Measurements from ENCODE around the gene FNBP1L.

FNBP1L gene

DNA sequence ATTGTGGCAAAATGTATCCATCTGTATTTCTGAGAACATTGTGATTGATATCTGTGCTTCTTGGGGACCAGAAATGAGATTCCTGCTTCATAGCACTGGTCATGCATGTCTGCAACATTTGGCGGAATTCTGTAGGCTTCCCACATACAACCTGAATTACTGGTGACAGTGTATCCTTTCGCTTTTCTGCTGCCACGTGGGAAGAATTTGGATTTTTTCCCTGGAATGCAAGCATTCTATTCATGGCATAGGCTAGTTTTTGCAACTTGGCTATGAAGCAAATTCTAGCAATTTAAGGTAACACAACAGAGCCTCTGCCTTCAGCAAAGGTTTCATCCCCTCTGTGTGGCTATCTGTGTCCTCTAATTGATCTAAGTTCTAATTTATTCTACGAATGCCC lies 147.8 kb downstream of the FNBP1L start:
- DNase-seq: no peak

DNA sequence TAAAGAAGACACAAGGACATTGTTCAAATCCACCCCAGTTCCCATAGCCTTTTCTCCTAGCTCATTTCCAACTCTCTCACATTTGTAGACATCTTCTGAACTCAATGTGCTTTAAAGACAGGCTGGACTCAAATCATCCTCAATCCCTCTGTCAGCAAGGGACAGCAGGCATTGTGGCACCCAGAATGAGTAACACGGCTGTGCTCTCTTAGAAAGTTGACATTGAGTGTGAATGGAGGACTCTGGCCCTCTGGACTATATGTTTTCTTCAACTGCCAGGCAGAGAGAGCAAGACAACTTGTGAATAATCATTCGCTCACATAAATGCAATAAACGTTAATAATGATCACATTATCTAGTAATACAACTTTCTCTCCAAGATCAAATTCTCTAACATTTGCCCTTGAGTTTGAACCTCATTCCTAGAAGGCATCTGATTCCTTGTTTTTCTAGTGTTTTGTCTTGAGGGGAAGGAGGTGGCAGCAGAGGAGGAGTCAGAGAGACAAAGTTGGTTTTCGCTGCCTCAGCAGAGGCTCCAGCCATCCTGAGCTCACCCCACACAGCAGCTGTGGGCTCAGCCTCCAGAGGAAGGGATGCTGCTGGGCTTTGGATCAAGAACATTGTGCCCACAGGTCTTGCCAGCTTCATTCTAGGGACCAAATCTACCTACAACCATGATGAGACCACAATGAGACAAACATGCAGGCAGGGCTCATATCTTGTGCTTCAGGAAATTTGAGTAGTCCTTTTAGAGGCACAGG lies 148.6 kb downstream of the FNBP1L start:
- no peak for DNase-seq

DNA sequence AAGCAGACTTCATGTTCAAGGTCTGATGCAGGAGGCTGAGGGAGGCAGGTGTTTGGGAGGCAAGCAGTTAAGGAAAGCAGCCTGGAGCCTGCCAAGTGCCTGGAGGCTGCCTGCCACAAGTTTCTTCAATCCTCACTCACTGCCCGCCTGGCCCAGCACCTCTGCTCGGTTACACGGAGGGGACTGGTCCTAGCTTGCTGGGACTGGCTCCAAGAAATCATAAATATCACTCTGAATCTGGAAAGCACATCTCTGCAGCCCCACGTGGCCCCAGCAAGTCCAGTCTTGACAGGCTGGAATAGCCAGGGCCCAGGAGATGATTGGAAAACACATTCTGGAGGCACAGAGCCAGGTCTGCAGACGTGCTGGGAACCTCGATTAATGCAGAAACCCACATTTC lies 149.8 kb downstream of the FNBP1L start:
- no peak for DNase-seq

DNA sequence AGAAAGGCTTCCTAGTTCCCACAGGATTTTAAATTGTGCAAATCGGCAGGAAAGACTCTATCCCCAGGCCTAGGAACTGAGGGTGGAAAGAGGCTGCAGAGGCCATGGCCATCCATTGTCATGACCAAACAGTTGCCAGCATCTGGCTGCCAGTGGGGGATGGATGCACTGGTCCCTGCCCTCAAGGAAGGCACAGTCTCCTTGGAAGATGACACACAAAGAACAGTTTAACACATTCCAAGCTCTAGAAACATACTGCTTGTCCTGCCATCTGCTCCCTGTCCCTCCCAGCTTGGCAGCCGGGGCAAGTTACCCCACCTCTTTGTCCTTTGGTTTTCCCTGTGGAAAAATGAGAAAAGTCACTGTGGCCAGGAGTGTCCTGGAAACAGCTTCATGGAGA lies 150.5 kb downstream of the FNBP1L start:
- no peak for DNase-seq

DNA sequence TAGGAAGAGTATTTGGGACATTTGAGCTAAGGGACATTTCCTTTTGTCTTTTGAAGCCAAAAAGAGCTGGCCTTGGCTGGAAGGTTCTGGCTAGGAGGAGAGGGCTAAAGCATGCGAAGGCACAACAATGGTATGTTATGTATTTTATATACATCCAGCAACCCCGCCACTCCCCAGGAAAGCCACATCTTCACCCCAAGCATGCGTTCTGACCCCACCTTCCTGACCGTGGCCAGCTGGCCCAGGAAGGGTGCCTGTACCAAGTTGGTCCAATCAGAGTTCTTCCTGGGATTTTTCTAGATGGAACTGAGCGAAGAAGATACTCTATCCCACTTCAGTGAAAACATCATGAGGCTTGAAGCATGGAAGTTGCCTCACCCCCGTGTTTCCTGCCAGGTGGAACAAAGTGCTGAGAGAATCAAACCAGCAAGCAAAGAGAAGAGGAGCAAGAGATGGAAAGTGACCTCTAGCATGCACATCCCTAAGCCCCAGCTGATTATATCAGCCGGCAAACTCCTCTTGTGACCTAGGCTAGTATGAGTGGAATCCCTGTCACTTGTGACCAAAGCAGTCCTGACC lies 151.0 kb downstream of the FNBP1L start:
- DNase-seq: no peak

DNA sequence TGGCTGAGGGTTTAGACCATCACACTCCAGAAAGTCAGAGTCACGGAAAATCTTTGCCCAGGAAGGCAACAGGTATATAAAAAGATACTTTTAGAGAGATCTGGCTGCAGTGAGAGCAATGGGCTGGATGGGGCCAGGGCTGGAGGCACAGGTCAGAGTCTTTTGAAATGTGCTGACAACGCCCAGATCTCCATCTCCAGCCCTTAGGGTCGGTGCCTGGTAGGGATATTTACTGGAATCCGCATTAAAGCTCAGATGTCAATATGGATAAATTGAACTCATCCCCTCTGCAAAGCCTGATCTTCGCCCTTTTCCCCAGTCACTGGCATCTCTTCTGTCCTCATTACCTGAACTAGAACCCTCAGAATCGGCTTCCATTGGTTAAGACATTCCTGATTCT lies 151.6 kb downstream of the FNBP1L start:
- no peak for DNase-seq

DNA sequence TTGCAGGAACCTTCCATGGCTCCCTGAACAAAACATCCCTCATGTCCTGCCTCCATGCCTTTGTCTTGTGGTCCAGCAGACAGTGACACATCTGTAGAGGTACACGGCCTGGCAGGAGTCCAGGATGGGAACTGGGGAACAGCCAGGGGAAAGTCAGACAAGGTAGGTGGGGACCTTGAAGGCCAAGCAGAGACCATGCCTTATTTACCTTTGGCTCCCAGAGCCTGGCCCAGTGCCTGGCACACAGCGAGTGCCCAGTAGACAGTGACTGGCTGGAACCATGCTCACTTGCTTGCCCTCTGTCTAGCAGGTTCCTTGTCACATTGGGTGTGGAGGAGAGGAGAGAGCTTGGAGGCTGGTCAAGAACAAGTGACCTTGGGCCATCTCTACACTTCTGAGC lies 152.7 kb downstream of the FNBP1L start:
- DNase-seq: no peak

DNA sequence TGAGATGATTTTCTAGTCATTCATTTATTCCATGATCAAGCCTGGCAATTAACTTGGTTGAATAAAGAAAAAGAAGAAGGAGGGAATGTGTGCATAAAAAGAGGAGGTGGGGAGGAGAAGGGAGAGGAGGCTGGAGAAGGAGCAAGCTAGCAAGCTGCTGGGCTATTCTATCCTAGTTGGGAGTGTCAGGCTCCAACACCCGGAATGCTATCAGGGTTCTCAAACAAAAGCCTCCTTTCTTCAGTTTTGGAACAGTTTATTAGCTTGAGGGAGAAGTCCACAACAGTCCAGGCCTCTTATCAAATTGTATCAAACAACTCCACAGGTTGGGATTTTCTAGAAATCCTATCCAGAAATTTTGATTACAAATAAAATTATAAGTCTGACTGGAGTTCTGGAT lies 153.8 kb downstream of the FNBP1L start:
- no peak for DNase-seq

DNA sequence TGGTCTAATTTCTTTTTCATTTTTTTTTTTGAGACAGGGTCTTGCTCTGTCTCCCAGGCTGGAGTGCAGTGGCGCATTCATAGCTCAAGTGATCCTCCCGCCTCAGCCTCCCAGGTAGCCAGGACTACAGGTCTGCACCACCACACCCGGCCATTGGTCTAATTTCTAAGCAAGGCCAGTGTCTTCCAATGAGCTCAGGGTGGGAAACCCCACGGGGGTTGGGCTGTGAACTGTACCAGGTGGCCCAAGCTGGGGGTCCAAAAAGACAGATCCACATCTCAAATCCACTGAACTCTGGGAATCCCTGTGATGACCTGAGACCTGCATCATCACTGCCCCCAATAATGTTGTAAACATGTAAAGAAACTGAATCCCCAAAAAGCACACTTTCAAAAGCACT lies 154.2 kb downstream of the FNBP1L start:
- no peak for DNase-seq

DNA sequence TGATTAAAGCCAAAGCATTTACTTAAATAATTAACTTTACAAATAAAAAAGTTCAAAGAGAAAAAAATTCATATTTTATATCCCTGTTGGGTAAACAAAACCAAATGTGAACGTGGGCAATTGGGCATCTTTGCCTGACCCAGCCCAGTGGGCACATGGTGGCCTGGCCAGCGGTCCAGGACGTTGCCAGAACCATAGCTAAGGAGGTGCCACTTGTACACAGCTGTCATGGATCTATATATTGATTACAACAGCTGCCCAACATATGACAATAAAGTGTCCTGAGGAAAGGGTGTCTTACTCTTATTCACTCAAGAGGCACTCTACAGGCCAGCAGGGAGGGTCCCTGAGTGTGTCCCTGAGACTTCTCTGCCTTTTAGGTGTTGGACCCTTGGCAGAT lies 155.2 kb downstream of the FNBP1L start:
- no peak for DNase-seq

DNA sequence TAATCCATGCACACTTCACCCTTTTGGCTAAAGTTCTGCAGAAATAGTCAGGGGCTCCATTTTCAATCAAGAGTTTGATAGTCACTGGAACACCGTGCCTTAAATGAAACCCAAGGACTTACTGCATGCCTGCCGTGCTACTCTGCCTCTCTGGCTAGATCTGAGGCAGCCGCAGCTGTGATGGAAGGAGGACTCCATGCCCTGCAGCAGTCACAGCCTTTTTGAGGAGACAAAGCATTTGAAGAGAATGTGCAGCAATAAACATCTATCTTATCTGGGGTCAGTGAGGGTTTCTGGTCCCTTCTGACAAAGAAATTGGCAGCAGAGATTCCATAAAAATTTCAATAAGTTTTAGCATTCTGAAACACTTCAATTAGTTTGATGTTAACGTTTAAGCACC lies 155.7 kb downstream of the FNBP1L start:
- no peak for DNase-seq
